Ectodermal cell (in vitro differentiated cells): ENCODE results near the gene RNF208.

Experiments
- H3K27ac ChIP-seq: 2 replicates; pipeline ENCODE4 v1.7.0; 2013; ENCODE audit warnings: mild to moderate bottlenecking, low read depth, low read length; ENCODE audit not compliant: insufficient read depth, poor library complexity, severe bottlenecking
- H3K27me3 ChIP-seq: 2 replicates; pipeline ENCODE4 v1.7.0; 2013; ENCODE audit warnings: mild to moderate bottlenecking, low read length; ENCODE audit not compliant: insufficient read depth, control insufficient read depth, poor library complexity, severe bottlenecking
- H3K36me3 ChIP-seq: one replicate; pipeline ENCODE4 v1.7.0; 2013; ENCODE audit warnings: low read length; ENCODE audit not compliant: control insufficient read depth, insufficient read depth
- H3K4me1 ChIP-seq: one replicate; pipeline ENCODE4 v1.7.0; 2013; ENCODE audit warnings: low read length; ENCODE audit not compliant: control insufficient read depth, insufficient read depth
- H3K4me3 ChIP-seq: 2 replicates; pipeline ENCODE4 v1.7.0; 2013; ENCODE audit warnings: low read depth, low read length, control low read depth; ENCODE audit not compliant: insufficient read depth
- H3K9me3 ChIP-seq: 2 replicates; pipeline ENCODE4 v1.7.0; 2013; ENCODE audit warnings: mild to moderate bottlenecking, low read length, moderate library complexity; ENCODE audit not compliant: control insufficient read depth
- WGBS, 2 experiments: methylation state at CpG; one replicate each; pipeline ENCODE4 v1.1.7; 2013; ENCODE audit warnings: missing lambda C conversion rate in 2 of 2; 5-methylcytosine and 5-hydroxymethylcytosine counted together

Gene RNF208

GRCh38 chr9:137172901-137173795 is 48.9 kb downstream of the RNF208 start:
- Histone ChIP-seq H3K9me3 (no peaks in the 10 kb centered on the region), H3K36me3 (no peaks in the 10 kb centered on the region), H3K27me3 (peaks cover 84% of the 10 kb centered on the region), H3K4me3 (no peak overlapping the region), H3K4me1 (peaks cover 11% of the 10 kb centered on the region), H3K27ac (no peak overlapping the region)
- 84 to 85% methylated on average over 21 of the region's 21 CpGs for WGBS, 2 experiments

GRCh38 chr9:137171149-137171900 is 50.7 kb downstream of the RNF208 start:
- Histone ChIP-seq H3K4me1 (peaks cover 19% of the 10 kb centered on the region), H3K27ac (no peak overlapping the region), H3K4me3 (no peak overlapping the region), H3K27me3 (peaks cover 99% of the 10 kb centered on the region), H3K36me3 (no peaks in the 10 kb centered on the region), H3K9me3 (no peaks in the 10 kb centered on the region)
- 89 to 91% methylated on average over 22 of the region's 22 CpGs for WGBS, 2 experiments

- H3K27me3 ChIP-seq: peaks cover 99% of the 10 kb centered on the region
- H3K9me3 ChIP-seq: no peaks in the 10 kb centered on the region
- no peak overlapping the region for H3K4me3 ChIP-seq
- 61 to 62% methylated on average over 14 of the region's 14 CpGs for WGBS, 2 experiments
- H3K27ac ChIP-seq: no peak overlapping the region
- no peaks in the 10 kb centered on the region for H3K36me3 ChIP-seq
- H3K4me1 ChIP-seq: peaks cover 19% of the 10 kb centered on the region
These were observed 51.4 kb downstream of the RNF208 start for GRCh38 chr9:137170486-137171148.
